Nucleus accumbens (tissue), 56 donors: ENCODE measurements around the gene S100A5.
"Not testable (repeated sequence)": the region's sequence is repeated elsewhere in the genome, so short reads cannot be mapped to it uniquely, and the experiment has no call there.

ENCODE experiments used
- DNase-seq, 56 donors: peaks; one replicate each; lab custom pipeline; 2025; lab: John Stamatoyannopoulos, UW

S100A5 gene

DNA sequence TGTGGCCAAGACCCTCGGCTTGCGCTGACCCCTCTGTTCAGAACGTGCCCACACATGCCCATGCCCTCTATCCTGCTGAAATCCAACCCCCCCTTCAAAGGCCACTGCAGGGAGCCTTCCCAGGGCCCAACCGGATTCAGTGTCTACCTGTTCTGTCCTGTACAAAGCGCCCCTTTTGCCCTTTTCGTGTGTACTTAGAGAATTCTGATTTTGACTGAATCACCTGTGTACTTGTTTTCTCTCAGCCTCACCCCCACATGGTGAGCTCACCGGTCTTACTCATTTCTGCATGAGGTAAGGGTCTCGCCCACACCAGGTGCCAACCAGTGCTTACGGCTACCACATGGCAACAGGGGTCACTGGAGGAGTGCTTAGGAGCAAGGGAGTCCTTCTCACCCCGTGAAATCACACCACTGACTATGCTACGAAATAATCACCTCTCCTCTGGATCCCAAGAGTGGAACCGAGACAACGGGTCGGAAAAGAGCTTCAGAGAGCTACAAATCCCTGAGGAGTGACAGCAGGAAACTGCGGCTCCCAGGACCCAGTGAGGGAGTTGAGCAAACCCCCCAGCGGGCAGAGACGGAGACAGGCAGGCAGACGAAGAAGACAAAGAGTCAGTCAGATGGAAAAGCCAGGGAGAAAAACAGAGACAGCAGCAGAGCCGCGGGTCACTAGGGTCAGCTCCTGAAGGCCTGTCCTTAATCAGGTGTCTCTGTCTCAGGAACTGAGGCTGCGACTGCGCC, 27.1 kb upstream of the S100A5 start:
- DNase-seq, result peak in 1 of 56 donors; percentile 24

DNA sequence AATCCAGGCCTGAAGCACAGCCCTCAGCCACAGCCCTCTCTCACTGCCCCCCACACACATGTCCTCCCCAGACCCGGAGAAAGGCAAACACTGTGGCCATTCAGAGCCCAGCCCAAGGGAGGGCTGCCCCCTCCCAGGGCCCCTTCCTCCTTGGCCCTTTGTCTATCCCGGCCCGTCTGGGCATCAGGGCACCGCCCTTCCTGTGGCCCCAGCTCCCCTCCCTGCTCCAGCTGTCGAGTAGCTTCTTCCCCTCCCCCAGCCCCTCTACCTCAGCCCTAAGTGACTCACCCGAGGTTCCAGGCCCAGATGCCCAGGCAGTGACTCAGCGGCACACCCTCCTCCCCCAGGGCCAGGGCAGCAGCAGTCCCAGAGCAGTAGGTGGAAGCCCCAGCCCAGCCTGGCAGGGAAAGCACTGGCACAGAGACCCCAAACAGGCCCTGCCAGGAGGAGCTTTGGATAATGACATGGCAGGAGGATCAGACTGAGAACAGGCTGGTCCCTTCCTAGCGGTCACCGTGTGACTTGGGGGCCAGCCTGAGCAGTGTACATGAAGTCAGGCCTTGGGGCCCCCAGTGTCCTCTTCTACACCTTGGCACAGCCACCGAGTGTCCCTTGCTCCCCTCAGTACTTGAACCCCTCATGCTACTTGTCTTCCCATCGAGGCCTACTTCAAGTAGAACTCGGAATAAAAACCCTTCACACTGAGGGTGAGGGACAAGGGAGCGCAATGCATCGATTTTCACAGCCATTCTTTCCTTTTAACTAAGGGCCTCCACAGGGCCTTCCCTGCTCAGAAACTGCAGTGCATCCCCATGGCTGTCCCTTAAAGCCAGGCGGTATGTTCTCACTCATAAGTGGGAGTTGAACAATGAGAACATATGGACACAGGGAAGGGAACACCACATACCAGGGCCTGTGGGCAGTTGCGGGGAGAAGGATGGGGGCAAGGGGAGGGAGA, 26.0 kb upstream of the S100A5 start:
- peak in 40 of 56 donors; percentile 7 to 94 (median 36) for DNase-seq

DNA sequence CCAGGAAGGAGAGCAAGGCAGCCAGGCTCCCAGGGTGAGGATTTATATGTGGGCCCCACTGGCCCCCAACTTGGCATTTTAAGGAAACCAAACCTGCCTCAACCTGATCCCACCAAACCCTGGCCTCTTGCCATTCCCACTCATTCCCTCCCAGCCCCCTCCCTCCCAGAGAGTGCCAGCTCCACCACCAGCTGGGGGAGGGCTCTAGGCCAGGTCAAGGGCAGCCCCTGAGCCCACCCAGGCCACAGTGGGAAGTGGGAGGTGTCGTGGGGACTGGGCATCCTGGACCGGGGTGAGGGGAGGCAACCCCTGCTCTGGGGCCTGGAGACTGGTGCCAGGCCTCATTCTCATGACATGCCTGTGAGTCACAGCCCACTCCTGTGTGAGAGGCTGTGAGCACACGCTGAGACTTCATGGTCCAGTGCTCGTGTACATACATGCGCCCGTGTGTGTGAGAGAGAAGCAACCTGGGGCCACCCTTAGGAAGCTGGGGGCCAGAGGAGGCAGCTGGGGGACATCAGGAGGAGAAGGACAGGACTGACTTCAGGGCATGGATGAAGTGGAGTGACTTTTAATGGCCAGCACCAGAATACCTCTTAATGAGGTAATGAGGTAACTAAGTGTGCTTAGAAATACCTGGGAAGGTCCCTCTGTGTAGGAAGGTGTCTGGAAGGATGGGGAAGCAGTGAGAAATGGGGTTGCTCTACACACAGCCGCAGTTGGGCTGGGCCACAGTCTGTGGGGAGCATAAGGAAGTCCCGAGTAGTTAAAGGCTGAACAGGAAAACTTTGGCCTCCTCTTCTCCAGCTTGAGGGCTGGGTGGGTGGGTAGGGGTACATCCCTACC, 25.0 kb upstream of the S100A5 start, which contains the start of gene S100A2:
Gene S100A2 (minus strand): TSS at position 316 of the 846 bp plus-strand sequence. CDS start 1,967 bp downstream, outside the sequence.
- DNase-seq, result peak in 1 of 56 donors; percentile 61

DNA sequence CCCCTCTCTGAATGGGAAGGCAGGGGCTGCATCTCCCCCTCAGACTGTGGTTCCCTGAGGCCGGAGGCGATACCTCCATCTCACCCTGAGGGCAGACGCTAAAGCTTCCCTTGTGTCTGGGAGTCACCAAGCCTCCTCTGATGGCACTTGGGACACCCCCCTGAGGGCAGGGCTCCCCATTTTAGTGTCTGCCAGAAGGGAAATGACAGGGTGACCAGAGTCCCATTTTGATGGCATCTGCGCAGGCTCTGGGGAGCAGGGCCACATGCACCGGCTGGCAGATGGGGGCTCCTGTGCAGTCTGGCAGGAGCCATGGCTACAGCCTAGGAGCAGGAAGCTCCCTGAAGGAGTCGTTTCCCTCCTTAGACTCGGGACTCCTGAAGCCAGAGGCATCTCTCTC, 23.3 kb upstream of the S100A5 start:
- DNase-seq, result no peak

DNA sequence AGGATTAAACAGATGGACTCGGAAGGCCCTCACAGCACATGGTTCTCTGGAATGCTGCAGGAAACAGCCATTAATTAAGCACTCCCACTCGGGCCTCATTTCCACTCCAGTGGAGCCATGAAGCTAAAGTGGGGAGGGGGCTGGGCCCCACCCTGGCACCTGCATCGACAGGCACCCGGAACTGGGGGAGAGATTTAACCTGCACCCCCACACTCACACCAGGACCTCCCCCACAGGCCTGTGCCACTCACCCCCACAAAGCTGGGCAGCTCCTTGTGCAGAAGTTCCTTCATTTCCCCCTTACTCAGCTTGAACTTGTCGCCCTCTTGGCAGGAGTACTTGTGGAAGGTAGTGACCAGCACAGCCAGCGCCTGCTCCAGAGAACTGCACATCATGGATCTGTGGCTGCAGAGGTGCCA, 22.8 kb upstream of the S100A5 start:
- DNase-seq, result no peak

DNA sequence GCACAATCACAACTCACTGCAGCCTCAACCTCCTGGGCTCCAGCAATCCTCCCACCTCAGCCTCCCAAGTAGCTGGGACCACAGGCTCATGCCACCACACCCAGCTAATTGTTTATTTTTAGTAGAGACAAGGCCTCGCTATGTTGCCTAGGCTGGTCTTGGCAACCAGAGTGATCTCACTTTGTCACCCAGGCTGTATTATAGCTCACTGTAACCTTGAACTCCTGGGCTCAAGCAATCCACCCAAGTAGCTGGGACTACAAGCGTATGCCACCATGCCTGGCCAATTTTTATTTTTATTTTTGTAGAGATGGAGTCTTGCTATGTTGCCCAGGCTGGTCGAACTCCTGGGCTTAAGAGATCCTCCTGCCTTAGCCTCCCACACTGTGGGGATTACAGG, 21.3 kb upstream of the S100A5 start:
- DNase-seq, result not testable (repeated sequence)

DNA sequence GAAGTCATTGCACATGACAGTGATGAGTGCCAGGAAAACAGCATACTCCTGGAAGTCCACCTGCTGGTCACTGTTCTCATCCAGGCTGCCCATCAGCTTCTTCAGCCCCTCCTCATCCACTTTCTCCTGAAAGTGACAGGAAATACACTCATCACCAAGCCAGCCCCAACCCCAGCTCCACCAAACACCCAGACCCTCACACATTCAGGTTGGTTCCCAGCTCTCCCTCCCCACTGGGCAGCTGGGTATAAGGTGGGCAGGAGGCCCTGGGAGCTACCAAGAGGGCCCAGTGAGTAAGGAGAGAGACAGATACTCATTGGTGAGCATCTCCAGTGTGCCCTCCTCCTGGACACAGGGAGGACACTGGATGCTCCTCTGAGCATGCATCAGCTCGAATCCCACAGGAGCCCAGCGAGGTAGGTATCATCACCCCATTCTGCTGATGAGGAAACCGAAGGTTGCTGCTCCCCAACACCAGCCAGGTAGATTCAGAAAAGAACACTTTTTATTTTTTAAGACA, 20.8 kb upstream of the S100A5 start:
- DNase-seq, result no peak

DNA sequence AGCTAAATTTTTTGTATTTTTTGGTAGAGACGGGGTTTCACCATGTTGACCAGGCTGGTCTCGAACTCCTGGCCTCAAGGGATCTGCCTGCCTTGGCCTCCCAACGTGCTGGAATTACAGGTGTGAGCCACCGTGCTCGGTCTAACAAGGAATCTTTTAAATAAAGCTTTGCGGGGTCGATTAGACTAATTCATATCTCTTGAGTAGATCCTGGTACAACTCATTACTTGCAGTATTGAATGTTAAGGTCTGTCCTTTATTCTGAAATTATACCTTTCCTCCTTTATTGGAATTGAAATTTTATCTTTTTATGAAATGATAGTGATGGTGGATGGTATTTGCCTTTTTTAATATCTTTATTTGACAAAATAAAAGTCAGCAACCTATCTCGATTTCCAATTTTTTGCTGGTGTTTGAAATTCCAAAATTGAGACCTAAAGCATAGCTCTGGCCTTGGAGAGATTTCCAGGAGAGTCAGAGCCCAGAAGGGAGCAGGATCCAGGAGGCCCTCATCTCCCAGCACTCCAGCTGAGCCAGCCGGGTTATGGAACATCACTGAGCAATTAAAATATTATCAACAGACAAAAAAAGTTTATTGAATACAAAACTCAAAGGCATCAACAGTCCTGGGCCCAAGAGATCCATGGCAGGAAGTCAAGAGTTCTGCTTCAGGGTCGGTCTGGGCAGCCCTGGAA, 20.2 kb upstream of the S100A5 start:
- DNase-seq, result no peak

DNA sequence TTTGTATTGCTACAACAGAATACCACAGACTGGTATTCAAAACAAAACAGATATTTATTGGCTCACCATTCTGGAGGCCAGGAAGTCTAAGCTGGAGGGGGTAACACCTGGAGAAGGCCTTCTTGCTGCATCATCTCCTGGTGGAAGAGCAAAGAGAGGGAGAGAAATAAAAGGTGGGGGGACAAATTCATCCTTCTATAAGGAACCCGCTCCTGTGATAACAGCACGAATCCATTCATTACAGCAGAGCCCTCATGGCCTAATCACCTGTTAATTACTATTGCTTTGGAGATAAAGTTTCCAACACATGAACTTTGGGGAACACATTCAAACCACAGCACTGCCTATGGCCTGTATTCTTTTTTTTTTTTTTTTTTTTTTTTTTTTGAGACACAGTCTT, 19.5 kb upstream of the S100A5 start:
- DNase-seq, result no peak

DNA sequence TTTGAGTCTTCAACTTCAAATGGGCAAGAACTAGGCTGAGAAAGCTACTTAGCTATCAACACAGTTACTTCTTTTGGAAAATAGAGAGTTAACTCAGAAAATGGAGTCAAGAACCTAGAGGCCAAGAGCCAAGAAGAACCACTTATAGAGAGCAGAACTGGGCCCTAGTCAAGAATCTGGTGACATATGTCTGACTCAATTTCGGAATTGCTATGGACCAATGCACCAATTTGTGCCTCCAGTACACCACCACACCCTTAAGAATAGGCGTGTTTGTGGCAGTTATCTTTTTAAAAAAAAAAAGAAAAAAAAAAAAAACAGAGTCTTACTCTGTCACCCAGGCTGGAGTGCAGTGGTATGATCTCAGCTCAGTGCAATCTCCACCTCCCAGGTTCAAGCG, 17.1 kb upstream of the S100A5 start:
- DNase-seq, result no peak

DNA sequence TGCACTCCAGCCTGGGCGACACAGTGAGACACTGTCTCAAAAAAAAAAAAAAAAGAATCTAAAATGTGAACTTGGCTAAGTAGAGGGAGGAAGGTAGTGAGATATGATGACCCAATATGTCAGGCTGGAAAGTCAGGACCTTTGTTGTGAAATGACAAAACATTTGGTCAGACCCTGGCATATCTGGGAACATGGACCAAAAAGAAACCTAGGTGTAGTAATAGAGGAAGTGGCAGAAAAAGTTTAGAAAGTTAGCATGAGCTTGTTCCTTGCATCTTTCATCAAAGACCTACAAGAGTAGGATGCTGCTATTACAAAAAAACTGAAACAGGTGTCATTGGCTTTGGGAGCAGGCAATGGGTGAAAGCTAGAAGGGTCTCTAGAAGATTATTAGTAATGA, 15.6 kb upstream of the S100A5 start:
- no peak for DNase-seq

DNA sequence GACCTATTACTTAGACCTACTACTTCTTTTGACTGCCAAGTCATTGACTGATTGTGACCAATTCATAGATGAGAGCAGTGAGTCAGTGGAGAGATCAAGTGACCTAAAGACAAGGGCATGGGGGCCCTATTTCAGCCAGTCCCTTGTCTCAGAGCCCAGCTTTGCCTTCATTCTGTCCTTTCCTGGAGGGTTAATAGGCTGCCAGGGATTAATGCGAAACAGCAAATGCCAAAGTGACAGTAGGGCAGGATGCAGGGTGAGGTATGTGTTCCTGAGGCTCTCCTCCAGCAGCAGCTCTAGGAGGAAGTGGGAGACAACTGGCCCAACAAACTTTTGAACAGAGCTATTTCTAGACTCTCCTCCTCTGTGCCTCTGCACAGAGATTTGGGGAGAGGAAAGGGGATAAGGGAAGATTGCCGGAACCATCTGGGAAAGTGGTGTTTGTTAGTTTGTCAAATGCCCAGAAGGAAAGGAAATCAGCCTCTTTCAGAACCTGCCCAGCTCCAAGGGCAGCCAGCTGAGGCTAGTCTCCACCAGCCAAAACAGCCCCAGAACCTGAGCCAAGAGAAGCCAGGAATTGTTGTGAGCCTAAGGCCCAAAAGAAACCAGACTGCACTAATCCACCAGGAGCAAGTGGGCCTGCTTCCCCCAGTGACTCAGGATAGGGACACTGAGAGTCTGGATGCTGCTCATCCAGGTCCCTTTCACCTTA, 13.3 kb upstream of the S100A5 start:
- peak in 1 of 56 donors; percentile 5 for DNase-seq

DNA sequence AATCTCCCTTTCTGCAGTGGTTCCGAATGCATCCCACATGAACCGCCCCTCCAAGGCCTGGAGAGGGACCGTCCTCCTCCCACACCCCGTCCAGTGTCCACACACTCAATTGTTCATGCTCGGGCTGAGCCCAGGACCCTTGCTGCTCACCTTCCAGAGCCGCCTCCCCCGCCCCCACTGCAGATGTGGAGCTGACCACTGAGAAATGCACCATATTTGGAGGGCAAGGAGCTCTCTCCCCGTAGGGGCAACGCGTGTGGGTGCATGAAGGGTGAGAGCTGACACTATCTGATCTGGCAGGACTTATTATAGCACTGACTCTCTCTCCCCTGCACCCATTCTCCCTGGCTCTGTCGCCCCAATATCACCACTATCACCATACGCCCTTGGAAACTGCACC, 12.4 kb upstream of the S100A5 start:
- DNase-seq, result no peak

DNA sequence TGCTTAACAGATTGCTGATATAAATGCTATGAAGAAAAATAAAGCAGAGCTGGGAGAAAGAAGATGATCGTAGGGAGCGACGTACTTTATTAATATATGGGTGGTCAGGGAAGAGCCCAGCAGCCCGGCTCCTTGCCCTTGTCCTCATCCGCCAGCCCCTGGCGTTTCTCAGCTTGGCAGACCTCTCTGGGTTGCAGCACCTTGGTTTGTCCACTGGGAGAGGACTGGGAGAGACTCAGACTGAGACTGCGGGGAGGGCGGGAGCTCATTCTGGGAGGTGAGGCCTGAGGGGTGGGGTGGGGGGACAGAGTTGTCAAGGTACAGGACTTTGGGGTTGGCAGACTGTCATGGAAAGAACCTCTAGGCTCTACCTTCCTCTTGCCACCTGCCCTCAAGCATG, 11.6 kb upstream of the S100A5 start:
- DNase-seq, result no peak

DNA sequence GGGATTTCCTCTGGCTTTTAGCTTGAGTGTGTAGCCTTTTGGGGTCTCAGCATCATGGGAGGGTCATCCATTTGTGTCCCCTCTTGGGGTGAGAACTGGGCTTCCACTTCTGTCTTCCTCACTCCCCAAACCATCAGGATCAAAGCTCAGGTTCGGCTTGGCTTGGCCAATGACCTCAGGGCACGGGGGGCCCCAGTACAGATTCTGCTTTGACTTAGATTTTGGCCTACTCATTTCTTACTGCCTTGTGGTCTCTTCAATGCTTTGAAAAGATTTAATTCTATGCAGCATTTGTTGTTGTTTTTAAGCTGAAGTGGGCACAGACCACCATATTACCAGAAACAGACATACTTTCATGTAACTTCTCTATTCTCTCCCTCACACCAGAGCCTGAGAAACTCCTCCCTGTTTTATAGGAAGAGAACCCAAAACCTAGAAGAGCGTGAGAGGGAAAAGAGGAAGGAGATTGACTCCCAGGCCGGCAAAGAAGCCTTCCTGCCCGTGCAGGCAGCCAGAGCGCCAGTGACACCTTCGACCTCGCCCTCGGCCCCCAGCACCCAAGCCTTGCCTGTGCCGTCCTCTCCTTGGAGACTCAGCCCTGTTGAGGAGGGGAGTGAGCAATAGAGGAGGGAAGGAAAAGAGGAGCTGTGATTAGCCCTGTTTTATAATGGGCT, 10.2 kb upstream of the S100A5 start:
- no peak for DNase-seq

DNA sequence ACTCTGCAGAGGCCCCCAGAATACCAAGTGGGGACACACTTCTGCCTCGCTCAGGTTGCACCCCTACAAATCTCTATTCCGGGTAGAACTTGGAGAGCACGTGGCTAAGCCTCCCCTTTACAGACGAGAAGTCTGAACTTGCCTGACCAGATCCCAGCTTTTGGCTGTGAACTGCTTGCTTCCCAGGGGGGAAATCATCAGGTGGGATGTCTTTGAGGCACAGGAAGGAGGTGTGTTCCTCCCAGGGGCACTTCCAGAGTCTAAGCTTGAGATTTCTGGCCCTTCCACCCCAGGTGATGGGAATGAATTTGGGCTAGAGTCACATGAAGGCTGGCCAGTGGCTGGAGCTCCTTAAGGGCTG, 9.6 kb upstream of the S100A5 start:
- no peak for DNase-seq

DNA sequence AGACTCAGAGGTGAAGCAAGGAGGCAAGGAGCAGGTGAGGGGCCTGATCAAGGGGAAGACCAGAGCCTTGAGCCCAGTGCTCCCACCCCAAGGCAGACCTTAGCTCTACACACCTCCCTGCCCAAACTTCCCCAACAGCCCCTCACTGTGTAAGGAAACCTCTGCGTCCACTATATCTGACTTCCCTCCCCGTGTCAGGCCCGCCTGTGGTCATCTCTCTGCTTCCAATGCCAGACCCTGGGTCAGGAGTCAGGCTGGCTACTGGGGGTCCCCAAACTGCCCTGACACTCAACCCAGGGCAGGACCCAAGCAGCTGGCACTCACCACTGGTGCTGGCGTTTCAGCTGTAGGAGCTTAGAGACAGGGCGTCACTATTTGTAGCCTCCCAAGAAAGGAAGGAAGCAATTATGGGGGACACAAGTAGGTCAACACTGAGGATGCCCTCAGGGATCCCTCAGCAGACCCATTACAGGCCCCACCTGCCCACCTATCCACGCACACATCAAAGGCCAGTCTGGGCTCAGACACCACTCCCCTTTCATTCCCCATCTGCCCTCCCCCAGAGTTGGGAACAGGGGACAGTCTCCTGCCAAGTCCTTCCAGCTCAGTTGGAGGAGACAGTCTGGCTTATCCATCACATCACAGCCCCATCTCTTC, 9.1 kb upstream of the S100A5 start:
- no peak for DNase-seq
